KG1 (cell line): Measurements from ENCODE around the gene MUC22.
"Not testable (repeated sequence)": the region's sequence is repeated elsewhere in the genome, so short reads cannot be mapped to it uniquely, and the experiment has no call there.

ENCODE experiments used
- DNase-seq: peaks from one replicate; lab custom pipeline; 2025; lab: John Stamatoyannopoulos, UW

The MUC22 gene

GRCh38 chr6:31038559-31038958 is 28.3 kb downstream of the MUC22 start:
- no peak for DNase-seq

- DNase-seq: no peak
These were observed 30.5 kb downstream of the MUC22 start for GRCh38 chr6:31040801-31041200.

- DNase-seq: no peak
These were observed 31.2 kb downstream of the MUC22 start for GRCh38 chr6:31041372-31041974.

- no peak for DNase-seq
These were observed 32.5 kb downstream of the MUC22 start for GRCh38 chr6:31042806-31043205.

- no peak for DNase-seq
These were observed 37.8 kb downstream of the MUC22 start for GRCh38 chr6:31048099-31048498.

GRCh38 chr6:31049518-31049917 is 39.2 kb downstream of the MUC22 start:
- DNase-seq: no peak

- DNase-seq: not testable (repeated sequence)
These were observed 42.9 kb downstream of the MUC22 start for GRCh38 chr6:31053187-31053586.

GRCh38 chr6:31053873-31054272 is 43.6 kb downstream of the MUC22 start:
- DNase-seq: no peak

- no peak for DNase-seq
These were observed 45.2 kb downstream of the MUC22 start for GRCh38 chr6:31055441-31055840.

- no peak for DNase-seq
These were observed 47.2 kb downstream of the MUC22 start for GRCh38 chr6:31057426-31058003.

GRCh38 chr6:31058128-31058894 is 48.0 kb downstream of the MUC22 start:
- DNase-seq: no peak

- DNase-seq: no peak
These were observed 49.9 kb downstream of the MUC22 start for GRCh38 chr6:31060145-31060544.

- no peak for DNase-seq
These were observed 53.7 kb downstream of the MUC22 start for GRCh38 chr6:31063906-31064435.

GRCh38 chr6:31065556-31065955 is 55.3 kb downstream of the MUC22 start:
- DNase-seq: no peak

- not testable (repeated sequence) for DNase-seq
These were observed 56.8 kb downstream of the MUC22 start for GRCh38 chr6:31067028-31067427.

- not testable (repeated sequence) for DNase-seq
These were observed 57.8 kb downstream of the MUC22 start for GRCh38 chr6:31067891-31068668.

- DNase-seq: peak; percentile 18
These were observed 58.5 kb downstream of the MUC22 start for GRCh38 chr6:31068669-31069340.

- no peak for DNase-seq
These were observed 60.5 kb downstream of the MUC22 start for GRCh38 chr6:31070711-31071197.

- DNase-seq: no peak
These were observed 64.1 kb downstream of the MUC22 start for GRCh38 chr6:31074401-31074800.

- no peak for DNase-seq
These were observed 65.3 kb downstream of the MUC22 start for GRCh38 chr6:31075528-31075927.

- no peak for DNase-seq
These were observed 66.3 kb downstream of the MUC22 start for GRCh38 chr6:31076611-31077010.
